Fibroblast of lung (primary cell): ENCODE results near the gene RYR2.

Source experiments
- CTCF ChIP-seq, 2 donors: IDR thresholded peaks in 1 of 2; conservative IDR thresholded peaks in 1 of 2; 1 replicate in 1 of 2; 2 replicates in 1 of 2; pipeline ENCODE4 v1.5.1; 2011 to 2012; ENCODE audit warnings: low read length in 2 of 2, control low read depth in 1 of 2, inconsistent platforms in 1 of 2, low read depth in 1 of 2, mild to moderate bottlenecking in 1 of 2
- EZH2 ChIP-seq: IDR thresholded peaks from 2 replicates; pipeline ENCODE4 v1.5.1; 2012; ENCODE audit warnings: low read length, control low read depth, mild to moderate bottlenecking; ENCODE audit errors: missing control alignments

GRCh38 chr1:237201155-237201554 is 159.2 kb downstream of the RYR2 start:
- TF ChIP-seq CTCF (conservative IDR thresholded peaks at IDR 0.05 in 1 of 2, IDR thresholded peaks at IDR 0.05 in 1 of 2; ENCODE audit: low read depth in 1 of 2, low read length in 2 of 2), result no peak
- TF ChIP-seq EZH2, result no peak
